Cardiac muscle cell (in vitro differentiated cells and primary cell): ENCODE measurements around the gene FBXL16. TPM values are rescaled to one million over a fixed set of nuclear protein-coding genes. Genes with fewer than 3 reads are reported as not detected.

ENCODE experiments used
- DNase-seq, 2 donors: peaks; one replicate each; pipeline versions ENCODE4 v3.0.0 to v3.0.0-alpha.2; 2010 to 2017; ENCODE audit warnings: low read depth in 1 of 2, low spot score in 1 of 2
- H3K27ac ChIP-seq: fragments of 200-600 bp; sonication (generic); 2 replicates; pipeline ENCODE4 v1.5.1; 2016
- H3K27me3 ChIP-seq: fragments of 200-600 bp; sonication (generic); 2 replicates; pipeline ENCODE4 v1.6.0; 2016; ENCODE audit warnings: control low read depth
- H3K36me3 ChIP-seq: fragments of 200-600 bp; sonication (generic); 2 replicates; pipeline ENCODE4 v1.5.1; 2016; ENCODE audit warnings: control low read depth
- H3K4me1 ChIP-seq: fragments of 200-600 bp; sonication (generic); 2 replicates; pipeline ENCODE4 v1.8.1; 2017; ENCODE audit warnings: low read depth, mild to moderate bottlenecking, mixed run types
- H3K4me3 ChIP-seq: fragments of 200-600 bp; sonication (generic); 2 replicates; pipeline ENCODE4 v1.5.1; 2016; ENCODE audit warnings: mild to moderate bottlenecking
- H3K9me3 ChIP-seq: fragments of 200-600 bp; sonication (generic); 2 replicates; pipeline ENCODE4 v1.5.1; 2017; ENCODE audit warnings: low read depth, mild to moderate bottlenecking, control low read depth
- polyA plus RNA-seq: library from polyadenylated mRNA; unstranded; fragments of >200 nt; fragmentation: Nextera tagmentation; extraction: Ambion mirVana; gene quantifications from 2 replicates; pipeline ENCODE4 v1.2.1, GENCODE V29; 2016
- total RNA-seq: library from RNA; depleted of rRNA; stranded (reverse); fragments of >200 nt; gene quantifications from 2 replicates; pipeline ENCODE4 v1.2.3, GENCODE V29; 2016
- TF ChIP-seq, protein P1 (sequence below): IDR thresholded peaks from 2 replicates; pipeline ENCODE4 v1.5.1; 2012; ENCODE audit warnings: low read depth, mild to moderate bottlenecking, low read length

The FBXL16 gene
- total and polyA plus RNA-seq, 2 experiments from 2014 or later = 0.12 to 1.4 TPM

DNA sequence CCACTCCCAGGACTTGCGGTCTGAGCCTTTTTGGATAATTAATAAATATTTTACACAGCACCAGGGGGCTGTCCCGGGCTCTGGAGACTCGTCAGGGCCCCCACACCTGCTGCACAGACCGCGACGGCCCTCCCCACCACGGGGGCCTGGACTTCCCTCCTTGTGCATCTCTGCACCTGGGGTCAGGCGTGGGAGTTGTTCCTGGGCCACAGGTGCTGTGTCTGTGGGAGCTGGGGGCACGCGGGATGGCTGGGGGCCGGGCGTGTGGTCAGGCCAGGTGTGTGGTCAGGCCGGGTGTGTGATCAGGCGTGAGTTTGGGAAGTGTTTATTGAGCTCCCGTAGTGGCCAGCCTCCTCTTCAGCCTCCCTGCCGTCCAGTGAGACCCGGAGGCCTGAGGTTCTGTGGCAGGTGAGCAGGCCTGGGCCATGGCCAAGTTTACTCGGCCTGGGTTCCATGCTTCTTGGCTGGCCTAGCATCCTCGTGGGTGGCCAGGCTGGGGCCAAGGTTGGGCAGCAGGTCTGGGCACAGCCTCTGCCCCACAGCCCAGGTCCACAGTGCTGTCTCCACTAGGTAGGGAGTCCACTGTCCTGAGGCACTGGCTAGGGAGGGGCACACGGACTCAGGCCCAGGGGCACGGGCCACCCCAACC is 27.3 kb downstream of the FBXL16 start:
- H3K36me3 ChIP-seq = peaks cover 21% of the 10 kb centered on the region
- H3K27me3 ChIP-seq = no peaks in the 10 kb centered on the region
- no peaks in the 10 kb centered on the region for H3K9me3 ChIP-seq
- peaks cover 12% of the 10 kb centered on the region for H3K4me1 ChIP-seq
- H3K27ac ChIP-seq = peak overlapping the region; percentile 92
- TF ChIP-seq, protein P1, sequence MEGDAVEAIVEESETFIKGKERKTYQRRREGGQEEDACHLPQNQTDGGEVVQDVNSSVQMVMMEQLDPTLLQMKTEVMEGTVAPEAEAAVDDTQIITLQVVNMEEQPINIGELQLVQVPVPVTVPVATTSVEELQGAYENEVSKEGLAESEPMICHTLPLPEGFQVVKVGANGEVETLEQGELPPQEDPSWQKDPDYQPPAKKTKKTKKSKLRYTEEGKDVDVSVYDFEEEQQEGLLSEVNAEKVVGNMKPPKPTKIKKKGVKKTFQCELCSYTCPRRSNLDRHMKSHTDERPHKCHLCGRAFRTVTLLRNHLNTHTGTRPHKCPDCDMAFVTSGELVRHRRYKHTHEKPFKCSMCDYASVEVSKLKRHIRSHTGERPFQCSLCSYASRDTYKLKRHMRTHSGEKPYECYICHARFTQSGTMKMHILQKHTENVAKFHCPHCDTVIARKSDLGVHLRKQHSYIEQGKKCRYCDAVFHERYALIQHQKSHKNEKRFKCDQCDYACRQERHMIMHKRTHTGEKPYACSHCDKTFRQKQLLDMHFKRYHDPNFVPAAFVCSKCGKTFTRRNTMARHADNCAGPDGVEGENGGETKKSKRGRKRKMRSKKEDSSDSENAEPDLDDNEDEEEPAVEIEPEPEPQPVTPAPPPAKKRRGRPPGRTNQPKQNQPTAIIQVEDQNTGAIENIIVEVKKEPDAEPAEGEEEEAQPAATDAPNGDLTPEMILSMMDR = no peak
- no peak for DNase-seq
- H3K4me3 ChIP-seq = no peak overlapping the region

DNA sequence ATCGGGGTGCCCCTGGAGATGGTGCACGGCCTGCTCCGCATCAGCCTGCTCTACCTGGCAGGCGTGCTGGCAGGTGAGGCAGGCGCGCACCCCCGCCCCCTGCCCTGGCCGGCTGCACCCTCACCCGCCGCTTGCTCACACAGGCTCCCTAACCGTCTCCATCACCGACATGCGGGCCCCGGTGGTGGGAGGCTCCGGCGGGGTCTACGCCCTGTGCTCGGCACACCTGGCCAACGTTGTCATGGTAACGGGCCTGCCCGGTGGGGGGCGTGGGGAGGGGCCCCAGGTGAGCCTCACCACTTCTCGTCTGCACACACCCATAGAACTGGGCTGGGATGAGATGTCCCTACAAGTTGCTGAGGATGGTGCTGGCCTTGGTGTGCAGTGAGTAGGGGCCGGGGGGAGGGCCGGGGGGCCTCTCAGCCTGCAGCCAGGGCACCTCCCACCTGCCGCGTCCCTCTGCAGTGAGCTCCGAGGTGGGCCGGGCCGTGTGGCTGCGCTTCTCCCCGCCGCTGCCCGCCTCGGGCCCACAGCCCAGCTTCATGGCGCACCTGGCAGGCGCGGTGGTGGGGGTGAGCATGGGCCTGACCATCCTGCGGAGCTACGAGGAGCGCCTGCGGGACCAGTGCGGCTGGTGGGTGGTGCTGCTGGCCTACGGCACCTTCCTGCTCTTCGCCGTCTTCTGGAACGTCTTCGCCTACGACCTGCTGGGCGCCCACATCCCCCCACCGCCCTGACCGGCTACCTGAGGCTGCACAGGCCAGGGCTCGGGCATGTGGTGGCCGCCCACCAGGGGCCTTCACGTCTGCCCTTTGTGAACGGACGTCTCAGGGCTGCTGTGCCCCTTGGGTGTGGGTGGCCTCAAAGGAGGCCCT is 28.0 kb downstream of the FBXL16 start:
- peaks cover 12% of the 10 kb centered on the region for H3K4me1 ChIP-seq
- H3K27ac ChIP-seq = no peak overlapping the region
- no peaks in the 10 kb centered on the region for H3K9me3 ChIP-seq
- TF ChIP-seq, protein P1 = no peak
- no peak for DNase-seq
- peaks cover 20% of the 10 kb centered on the region for H3K36me3 ChIP-seq
- H3K27me3 ChIP-seq = no peaks in the 10 kb centered on the region
- H3K4me3 ChIP-seq = no peak overlapping the region

DNA sequence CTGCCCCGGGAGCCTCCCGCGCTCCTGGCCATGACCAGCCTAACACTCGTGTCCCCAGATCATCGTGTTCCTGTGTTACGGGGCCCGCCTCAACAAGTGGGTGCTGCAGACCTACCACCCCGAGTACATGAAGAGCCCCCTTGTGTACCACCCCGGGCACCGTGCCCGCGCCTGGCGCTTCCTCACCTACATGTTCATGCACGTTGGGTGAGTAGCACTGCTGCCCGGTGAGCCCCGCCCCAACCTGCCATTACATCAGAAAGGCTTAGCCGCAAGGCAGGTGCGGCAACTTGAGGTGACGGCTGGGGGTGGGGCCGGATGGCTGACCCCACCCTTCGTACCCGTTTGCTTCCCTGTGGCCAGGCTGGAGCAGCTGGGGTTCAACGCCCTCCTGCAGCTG is 28.7 kb downstream of the FBXL16 start:
- TF ChIP-seq, protein P1 = no peak
- no peaks in the 10 kb centered on the region for H3K9me3 ChIP-seq
- H3K27me3 ChIP-seq = no peaks in the 10 kb centered on the region
- H3K36me3 ChIP-seq = peaks cover 20% of the 10 kb centered on the region
- peaks cover 12% of the 10 kb centered on the region for H3K4me1 ChIP-seq
- no peak overlapping the region for H3K4me3 ChIP-seq
- DNase-seq = no peak
- H3K27ac ChIP-seq = no peak overlapping the region

DNA sequence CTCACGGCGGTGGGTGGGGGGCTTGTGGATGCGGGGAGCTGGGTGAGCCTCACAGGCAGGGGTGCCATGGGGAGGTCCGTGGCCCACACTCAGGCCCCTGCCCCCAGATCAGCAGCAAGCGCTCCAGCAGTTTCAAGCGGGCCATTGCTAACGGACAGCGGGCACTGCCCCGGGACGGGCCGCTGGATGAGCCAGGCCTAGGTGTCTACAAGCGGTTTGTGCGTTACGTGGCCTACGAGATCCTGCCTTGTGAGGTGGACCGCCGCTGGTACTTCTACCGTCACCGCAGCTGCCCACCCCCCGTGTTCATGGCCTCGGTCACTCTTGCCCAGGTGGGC is 29.1 kb downstream of the FBXL16 start:
- no peaks in the 10 kb centered on the region for H3K27me3 ChIP-seq
- TF ChIP-seq, protein P1 = no peak
- H3K27ac ChIP-seq = no peak overlapping the region
- peaks cover 17% of the 10 kb centered on the region for H3K36me3 ChIP-seq
- H3K4me1 ChIP-seq = peaks cover 12% of the 10 kb centered on the region
- DNase-seq = no peak
- no peaks in the 10 kb centered on the region for H3K9me3 ChIP-seq
- H3K4me3 ChIP-seq = no peak overlapping the region

DNA sequence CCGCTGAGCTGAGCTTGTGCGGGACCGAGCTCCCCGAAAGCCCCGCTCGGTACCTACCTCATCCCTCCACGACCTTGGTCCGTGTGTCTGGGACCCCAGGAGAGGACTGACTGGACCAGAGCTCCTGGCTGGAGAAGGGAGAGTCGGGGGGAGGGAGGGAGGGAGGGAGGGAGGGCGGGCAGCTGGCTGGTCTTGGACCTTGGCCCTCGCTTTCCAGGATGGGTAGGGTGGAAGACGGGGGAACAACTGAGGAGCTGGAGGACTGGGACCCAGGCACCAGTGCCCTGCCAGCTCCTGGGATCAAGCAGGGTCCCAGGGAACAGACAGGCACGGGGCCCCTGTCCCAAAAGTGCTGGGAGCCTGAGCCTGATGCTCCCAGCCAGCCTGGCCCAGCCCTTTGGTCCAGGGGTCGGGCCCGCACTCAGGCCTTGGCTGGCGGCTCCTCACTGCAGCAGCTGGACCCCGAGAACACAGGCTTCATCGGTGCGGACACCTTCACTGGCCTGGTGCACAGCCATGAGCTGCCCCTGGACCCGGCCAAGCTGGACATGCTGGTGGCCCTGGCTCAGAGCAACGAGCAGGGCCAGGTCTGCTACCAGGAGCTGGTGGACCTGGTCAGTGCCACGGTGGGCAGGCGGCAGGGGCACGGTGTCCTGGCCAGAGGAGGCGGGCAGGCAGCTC is 29.6 kb downstream of the FBXL16 start:
- peaks cover 18% of the 10 kb centered on the region for H3K36me3 ChIP-seq
- no peak overlapping the region for H3K27ac ChIP-seq
- peak overlapping the region; percentile 23 for H3K4me3 ChIP-seq
- peaks cover 8% of the 10 kb centered on the region for H3K4me1 ChIP-seq
- H3K27me3 ChIP-seq = no peaks in the 10 kb centered on the region
- no peak for DNase-seq
- no peaks in the 10 kb centered on the region for H3K9me3 ChIP-seq
- TF ChIP-seq, protein P1 = no peak
